ENCODE measurements around the gene CXXC1.
"Not testable (repeated sequence)": the region's sequence is repeated elsewhere in the genome, so short reads cannot be mapped to it uniquely, and the experiment has no call there.

CXXC1 gene

GRCh38 chr18:50287441-50288347 lies at the start of gene CXXC1:
CXXC1 (minus strand) TSS chr18:50287692; CDS start chr18:50287589, 103 bp downstream.
- DNase-seq = peak; percentile 90 to 96 (median 94)

- DNase-seq = no peak
Observed at GRCh38 chr18:50334546-50335152, 47.2 kb upstream of the CXXC1 start.

GRCh38 chr18:50331691-50332090 lies 44.2 kb upstream of the CXXC1 start:
- no peak for DNase-seq

- no peak for DNase-seq
Observed at GRCh38 chr18:50330176-50330575, 42.7 kb upstream of the CXXC1 start.

GRCh38 chr18:50327983-50328382 lies 40.5 kb upstream of the CXXC1 start:
- no peak for DNase-seq

- DNase-seq = no peak
Observed at GRCh38 chr18:50320719-50321118, 33.2 kb upstream of the CXXC1 start.

- no peak for DNase-seq
Observed at GRCh38 chr18:50315100-50315871, 27.8 kb upstream of the CXXC1 start.

- DNase-seq = no peak
Observed at GRCh38 chr18:50313873-50314460, 26.5 kb upstream of the CXXC1 start.

- DNase-seq = no peak
Observed at GRCh38 chr18:50313031-50313607, 25.6 kb upstream of the CXXC1 start.

GRCh38 chr18:50312296-50313030 lies 25.0 kb upstream of the CXXC1 start:
- no peak for DNase-seq

GRCh38 chr18:50311650-50312049 lies 24.2 kb upstream of the CXXC1 start:
- no peak for DNase-seq

- no peak for DNase-seq
Observed at GRCh38 chr18:50310080-50310479, 22.6 kb upstream of the CXXC1 start.

- DNase-seq = not testable (repeated sequence)
Observed at GRCh38 chr18:50308851-50309250, 21.4 kb upstream of the CXXC1 start.

GRCh38 chr18:50307738-50308470 lies 20.4 kb upstream of the CXXC1 start:
- DNase-seq = peak; percentile 52 to 80 (median 70)

- no peak for DNase-seq
Observed at GRCh38 chr18:50307400-50307737, 19.9 kb upstream of the CXXC1 start.

GRCh38 chr18:50306944-50307343 lies 19.5 kb upstream of the CXXC1 start:
- DNase-seq = no peak

GRCh38 chr18:50301074-50301473 lies 13.6 kb upstream of the CXXC1 start:
- DNase-seq = no peak

GRCh38 chr18:50299626-50300388 lies 12.3 kb upstream of the CXXC1 start:
- DNase-seq = no peak

- DNase-seq = no peak
Observed at GRCh38 chr18:50298443-50299284, 11.2 kb upstream of the CXXC1 start.
